HFFc6 (cell line): ENCODE data around the gene TMPRSS11A. TPM values are rescaled to one million over a fixed set of nuclear protein-coding genes. Genes with fewer than 3 reads are reported as not detected.

ENCODE experiments used
- DNase-seq: peaks from one replicate; pipeline ENCODE4 v3.0.0-alpha.2; 2018
- H3K27ac Mint-ChIP-seq: 2 replicates; pipeline ENCODE4 v1.8.0; 2020; ENCODE audit warnings: mild to moderate bottlenecking, mixed read lengths
- H3K27me3 Mint-ChIP-seq: 2 replicates; pipeline ENCODE4 v1.8.0; 2021; ENCODE audit warnings: mild to moderate bottlenecking, moderate library complexity, mixed read lengths; ENCODE audit not compliant: insufficient read depth
- H3K36me3 Mint-ChIP-seq: 2 replicates; pipeline ENCODE4 v1.8.0; 2021; ENCODE audit warnings: low read depth, mixed read lengths
- H3K4me1 Mint-ChIP-seq: 2 replicates; pipeline ENCODE4 v1.8.0; 2020; ENCODE audit warnings: low read depth, mixed read lengths
- H3K4me3 Mint-ChIP-seq: 2 replicates; pipeline ENCODE4 v1.8.0; 2020; ENCODE audit warnings: mild to moderate bottlenecking, moderate library complexity, mixed read lengths
- H3K9me3 Mint-ChIP-seq: 2 replicates; pipeline ENCODE4 v1.8.0; 2020; ENCODE audit warnings: mild to moderate bottlenecking, mixed read lengths
- CTCF ChIP-seq: fragments of 200-600 bp; sonication (generic); IDR thresholded peaks from 2 replicates; pipeline ENCODE4 v1.5.0; 2021; ENCODE audit warnings: antibody characterized with exemption, mild to moderate bottlenecking
- total RNA-seq, 6 experiments: library from RNA; stranded (reverse); fragmentation: NEBNext Ultra II Directional; extraction: Animal tissue kit (Norgen Biotek cat#: 25700); gene quantifications; 2 replicates in 1 of 6; 3 replicates in 5 of 6; pipeline ENCODE4 v1.2.3, GENCODE V29; 2021

Gene TMPRSS11A
- total RNA-seq, 6 experiments from 2014 or later, result not detected

- Mint-ChIP-seq H3K27me3 (peaks cover 3% of the 10 kb centered on the region; the same call in 1 of the 2 replicates), H3K4me1 (peaks cover 13% of the 10 kb centered on the region), H3K9me3 (no peaks in the 10 kb centered on the region), H3K36me3 (no peaks in the 10 kb centered on the region), H3K27ac (no peak overlapping the region), H3K4me3 (no peak overlapping the region)
- peak; percentile 24 for DNase-seq
- no peak for TF ChIP-seq CTCF
Measured at GRCh38 chr4:67929426-67929825, 33.9 kb downstream of the TMPRSS11A start.

GRCh38 chr4:67928546-67928945 lies 34.7 kb downstream of the TMPRSS11A start:
- peaks cover 20% of the 10 kb centered on the region for H3K4me1 Mint-ChIP-seq
- H3K36me3 Mint-ChIP-seq, result no peaks in the 10 kb centered on the region
- peaks cover 3% of the 10 kb centered on the region; the same call in 1 of the 2 replicates for H3K27me3 Mint-ChIP-seq
- no peak for TF ChIP-seq CTCF
- H3K4me3 Mint-ChIP-seq, result no peak overlapping the region
- no peak overlapping the region for H3K27ac Mint-ChIP-seq
- H3K9me3 Mint-ChIP-seq, result no peaks in the 10 kb centered on the region
- DNase-seq, result no peak

- H3K4me1 Mint-ChIP-seq, result peaks cover 31% of the 10 kb centered on the region
- no peak overlapping the region for H3K4me3 Mint-ChIP-seq
- no peaks in the 10 kb centered on the region for H3K9me3 Mint-ChIP-seq
- no peak for DNase-seq
- TF ChIP-seq CTCF, result no peak
- no peaks in the 10 kb centered on the region for H3K36me3 Mint-ChIP-seq
- H3K27me3 Mint-ChIP-seq, result no peaks in the 10 kb centered on the region
- no peak overlapping the region for H3K27ac Mint-ChIP-seq
Measured at GRCh38 chr4:67927251-67927650, 36.0 kb downstream of the TMPRSS11A start.

GRCh38 chr4:67926485-67926884 lies 36.8 kb downstream of the TMPRSS11A start:
- no peaks in the 10 kb centered on the region for H3K27me3 Mint-ChIP-seq
- peaks cover 35% of the 10 kb centered on the region for H3K4me1 Mint-ChIP-seq
- no peaks in the 10 kb centered on the region for H3K9me3 Mint-ChIP-seq
- no peak for DNase-seq
- H3K4me3 Mint-ChIP-seq, result no peak overlapping the region
- no peaks in the 10 kb centered on the region for H3K36me3 Mint-ChIP-seq
- no peak for TF ChIP-seq CTCF
- no peak overlapping the region for H3K27ac Mint-ChIP-seq

- DNase-seq, result peak; percentile 31
- no peak overlapping the region for H3K27ac Mint-ChIP-seq
Measured at GRCh38 chr4:67922697-67923096, 40.6 kb downstream of the TMPRSS11A start.

More at GRCh38 chr4:67922697-67923096, 40.6 kb downstream of the TMPRSS11A start:
- no peak overlapping the region for H3K4me3 Mint-ChIP-seq
- no peaks in the 10 kb centered on the region for H3K9me3 Mint-ChIP-seq
- H3K4me1 Mint-ChIP-seq, result peaks cover 24% of the 10 kb centered on the region
- H3K36me3 Mint-ChIP-seq, result no peaks in the 10 kb centered on the region
- H3K27me3 Mint-ChIP-seq, result peaks cover 3% of the 10 kb centered on the region; the same call in 1 of the 2 replicates
- TF ChIP-seq CTCF, result no peak
